PFSK-1 (cell line): Measurements from ENCODE around the gene CDK1.

Source experiments
- POLR2AphosphoS5 ChIP-seq: IDR thresholded peaks from 2 replicates; pipeline ENCODE4 v1.6.1; 2012; ENCODE audit warnings: low read depth, mild to moderate bottlenecking, control low read depth, low read length, moderate library complexity
- SIN3A ChIP-seq: IDR thresholded peaks from 2 replicates; pipeline ENCODE4 v1.6.1; 2012; ENCODE audit warnings: mild to moderate bottlenecking, low read length, moderate library complexity, borderline replicate concordance; ENCODE audit not compliant: insufficient read depth
- TAF1 ChIP-seq: IDR thresholded peaks from 2 replicates; pipeline ENCODE4 v1.6.1; 2012; ENCODE audit warnings: low read length, control low read depth, borderline replicate concordance; ENCODE audit not compliant: insufficient read depth

DNA sequence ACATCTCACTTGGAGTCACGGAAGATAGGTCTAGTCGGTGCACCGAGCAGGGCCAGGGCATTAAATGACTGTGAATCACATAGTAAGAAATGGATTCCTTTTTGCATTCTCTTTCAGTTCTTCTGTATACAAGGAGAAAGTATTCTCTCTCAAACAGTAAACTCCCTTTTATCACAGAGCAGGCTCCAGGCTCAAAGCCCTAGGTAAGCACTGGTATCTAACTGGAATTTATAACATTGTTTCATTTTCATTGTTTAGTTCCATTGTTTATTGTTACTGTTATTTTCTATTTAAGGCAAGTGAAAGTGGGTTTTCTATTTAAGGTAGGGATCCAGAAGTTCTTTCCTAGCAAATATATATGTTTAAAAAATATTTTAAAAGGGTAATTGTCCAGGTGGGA, 44.1 kb upstream of the CDK1 start:
- TF ChIP-seq TAF1: no peak
- no peak for TF ChIP-seq SIN3A
- TF ChIP-seq POLR2AphosphoS5: no peak
